GM12878 (cell line): ENCODE measurements around the gene TEPSIN. TPM values are rescaled to one million over a fixed set of nuclear protein-coding genes. Genes with fewer than 3 reads are reported as not detected.

ENCODE experiments used
- ATAC-seq: fragments of 200-7000 bp; cut with Tn5 transposase; 3 replicates; pipeline ENCODE4 v1.9.1; 2020; ENCODE audit warnings: mild to moderate bottlenecking, moderate library complexity
- BruUV-seq: library from RNA; stranded (reverse); fragments of 400-500 nt; replicated peaks from 2 replicates; lab custom pipeline; 2021; lab: Mats Ljungman, UMichigan
- CTCF ChIA-PET: fragments of 300-600 bp; sonication (Branson Sonifier 250); formaldehyde crosslinking; extraction: SDS; loops from one replicate; lab custom pipeline; 2021; ENCODE audit warnings: inconsistent platforms; lab: Yijun Ruan, JAX
- POLR2A ChIA-PET: fragments of 350-600 bp; formaldehyde crosslinking; extraction: SDS; loops from one replicate; lab custom pipeline; 2021; ENCODE audit warnings: inconsistent platforms; lab: Charles Lee
- RAD21 ChIA-PET: fragments of 300-600 bp; sonication (Branson Sonifier 250); formaldehyde crosslinking; loops from one replicate; lab custom pipeline; 2023; ENCODE audit warnings: antibody characterized with exemption; ENCODE audit not compliant: unreplicated experiment; lab: Charles Lee
- SMC1A ChIA-PET: fragments of 300-600 bp; sonication (Branson Sonifier 250); formaldehyde crosslinking; loops from one replicate; lab custom pipeline; 2023; ENCODE audit not compliant: unreplicated experiment, uncharacterized antibody; lab: Charles Lee
- DNase-seq: peaks from one replicate; pipeline ENCODE4 v3.0.0-alpha.2; 2011; ENCODE audit warnings: low read depth, low spot score
- FAIRE-seq: peaks from 3 replicates; lab custom pipeline; 2011; peaks lifted over from hg19 to GRCh38; lab: Jason Lieb, UNC
- H2AFZ ChIP-seq: 2 replicates; pipeline ENCODE4 v1.6.0; 2011; ENCODE audit warnings: low read depth, low read length, control low read depth; ENCODE audit not compliant: control insufficient read depth
- H3K27ac ChIP-seq: 2 replicates; pipeline ENCODE4 v1.5.1; 2011; ENCODE audit warnings: control low read depth; ENCODE audit not compliant: control insufficient read depth, insufficient read depth
- H3K27me3 ChIP-seq, 2 experiments: replicated peaks in 1 of 2; 2 replicates each; pipeline versions ENCODE4 v1.6.0 to v1.6.1; 2011; ENCODE audit warnings: low read length in 1 of 2; ENCODE audit not compliant: control insufficient read depth in 2 of 2, insufficient read depth in 2 of 2
- H3K36me3 ChIP-seq, 2 experiments: 2 replicates each; pipeline ENCODE4 v1.5.1; 2011; ENCODE audit warnings: low read length in 1 of 2; ENCODE audit not compliant: control insufficient read depth in 2 of 2, insufficient read depth in 2 of 2
- H3K4me1 ChIP-seq: 2 replicates; pipeline ENCODE4 v1.6.1; 2011; ENCODE audit warnings: mild to moderate bottlenecking, low read length, moderate library complexity, mixed read lengths; ENCODE audit not compliant: control insufficient read depth, insufficient read depth
- H3K4me2 ChIP-seq: 2 replicates; pipeline ENCODE4 v1.6.0; 2011; ENCODE audit warnings: control low read depth; ENCODE audit not compliant: control insufficient read depth, insufficient read depth
- H3K4me3 ChIP-seq: fragments of 200-600 bp; sonication (generic); 2 replicates; pipeline ENCODE4 v1.5.1; 2016
- H3K79me2 ChIP-seq: 2 replicates; pipeline ENCODE4 v1.6.0; 2011; ENCODE audit warnings: low read length; ENCODE audit not compliant: control insufficient read depth, insufficient read depth
- H3K9ac ChIP-seq: 2 replicates; pipeline ENCODE4 v1.8.0; 2011; ENCODE audit warnings: low read length, control low read depth, mixed read lengths; ENCODE audit not compliant: control insufficient read depth, insufficient read depth
- H3K9me3 ChIP-seq: replicated peaks from 3 replicates; pipeline ENCODE4 v1.5.1; 2011; ENCODE audit warnings: mild to moderate bottlenecking, low read length; ENCODE audit not compliant: control insufficient read depth, insufficient read depth
- H4K20me1 ChIP-seq: 2 replicates; pipeline ENCODE4 v1.6.0; 2011; ENCODE audit not compliant: control insufficient read depth, insufficient read depth
- CEBPZ ChIP-seq: fragments of 150-350 bp; IDR thresholded peaks from 2 replicates; pipeline ENCODE4 v1.6.1; 2016; ENCODE audit warnings: low read depth, low read length
- EED ChIP-seq: sonication (generic); IDR thresholded peaks from 2 replicates; pipeline ENCODE4 v1.6.1; 2016; ENCODE audit warnings: antibody characterized with exemption, low read depth
- JUND ChIP-seq: IDR thresholded peaks from 2 replicates; pipeline ENCODE4 v1.6.1; 2012; ENCODE audit warnings: low read depth, mild to moderate bottlenecking, low read length, improper control_type of control experiment, moderate library complexity
- RBBP5 ChIP-seq: fragments of 200-600 bp; sonication (generic); conservative IDR thresholded peaks from 2 replicates; pipeline ENCODE4 v1.6.1; 2016
- TAF1 ChIP-seq: IDR thresholded peaks from 2 replicates; pipeline ENCODE4 v1.6.1; 2011; ENCODE audit warnings: mild to moderate bottlenecking, low read depth, low read length, borderline replicate concordance
- YBX1 ChIP-seq: fragments of 450-650 bp; IDR thresholded peaks from 2 replicates; pipeline ENCODE4 v1.6.1; 2016; ENCODE audit warnings: antibody characterized with exemption
- ZNF24 ChIP-seq: fragments of 450-650 bp; IDR thresholded peaks from 2 replicates; pipeline ENCODE4 v1.6.1; 2017; ENCODE audit warnings: antibody characterized with exemption, mild to moderate bottlenecking
- ZZZ3 ChIP-seq: IDR thresholded peaks from 2 replicates; pipeline ENCODE4 v1.6.1; 2011; ENCODE audit warnings: low read depth; ENCODE audit not compliant: control insufficient read depth, insufficient read length
- WGBS: methylation state at CpG from one replicate; pipeline ENCODE4 v1.1.6; 2016; ENCODE audit warnings: low lambda C conversion rate; ENCODE audit not compliant: insufficient replicate concordance, insufficient coverage; ENCODE audit errors: missing lambda C conversion rate; 5-methylcytosine and 5-hydroxymethylcytosine counted together
- in situ Hi-C: fragments of 300-500 bp; cut with MboI; formaldehyde crosslinking; loops from 9 replicates; pipeline ENCODE4 v1.14.3; 2018; ENCODE audit warnings: mixed read lengths
- intact Hi-C: fragments of 100-400 bp; cut with micrococcal nuclease; formaldehyde crosslinking; loops from one replicate; pipeline ENCODE4 v1.14.2; 2022; ENCODE audit not compliant: unreplicated experiment
- polyA plus RNA-seq, 11 experiments: library from polyadenylated mRNA; depleted of rRNA in 4 of 11; unstranded in 6 of 11; stranded (reverse) in 5 of 11; fragments of >200 nt; fragmentation: Nextera tagmentation in 4 of 11; fragmentation: Illumina TruSeq in 1 of 11; extraction: Ambion mirVana in 4 of 11; extraction: Trizol in 1 of 11; gene quantifications; 1 replicate in 1 of 11; 2 replicates in 10 of 11; pipeline versions ENCODE4 v1.2.1 to v1.2.3, GENCODE V29; 2011 to 2016; ENCODE audit warnings: inconsistent platforms in 2 of 11, missing spikeins in 2 of 11, low read depth in 1 of 11
- total RNA-seq, 4 experiments: library from RNA; depleted of rRNA in 3 of 4; stranded (reverse); fragments of >200 nt in 3 of 4; fragmentation: Illumina TruSeq in 1 of 4; extraction: Trizol in 1 of 4; gene quantifications; 2 replicates each; pipeline versions ENCODE4 v1.2.1 to v1.2.3, GENCODE V29; 2013 to 2021
- TF ChIP-seq, protein P1 (sequence below): fragments of 450-650 bp; IDR thresholded peaks from 2 replicates; pipeline ENCODE4 v1.6.1; 2017; ENCODE audit warnings: antibody characterized with exemption, mild to moderate bottlenecking, moderate library complexity
- TF ChIP-seq, protein P2 (sequence below): fragments of 450-650 bp; conservative IDR thresholded peaks from 2 replicates; pipeline ENCODE4 v1.6.1; 2017; ENCODE audit warnings: mild to moderate bottlenecking, moderate library complexity

TEPSIN gene
- total and polyA plus RNA-seq, 10 of the 15 experiments (the other 5 are each of a cell fraction or from before 2014, with no cell fraction given) = 0.87 to 36.7 (median 5.3) TPM

GRCh38 chr17:81194941-81195901 is 43.6 kb downstream of the TEPSIN start (continued):
- no peak for TF ChIP-seq YBX1

DNA sequence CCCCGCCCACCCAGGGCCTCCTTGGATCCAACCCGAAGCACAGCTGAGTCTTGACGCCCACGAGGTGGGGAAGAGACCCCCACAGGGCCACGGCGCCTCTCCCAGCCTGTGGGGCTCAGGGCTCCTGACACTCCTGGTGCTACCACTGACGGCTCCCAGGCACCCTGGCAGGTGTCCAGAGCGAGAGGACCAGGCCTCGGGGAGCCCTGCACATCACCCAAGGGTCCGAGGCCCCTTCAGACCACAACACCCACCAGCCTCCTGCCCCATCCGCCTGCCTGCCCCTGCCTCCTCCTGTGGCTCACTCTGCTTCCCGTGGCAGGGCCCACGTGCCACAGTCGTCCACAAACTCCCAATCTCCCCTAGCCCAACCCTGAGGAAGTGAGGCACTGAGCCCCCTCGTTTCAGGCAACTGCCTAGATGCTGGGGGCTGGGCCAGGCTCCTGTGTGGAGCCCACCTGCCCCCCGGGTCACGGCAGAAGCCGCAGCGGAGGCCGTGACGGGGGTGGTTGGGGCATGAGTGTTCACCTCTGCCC is 44.6 kb downstream of the TEPSIN start:
- in situ Hi-C loops (no loop called here), intact Hi-C loops (no loop called here)
- H3K27ac ChIP-seq = no peak overlapping the region
- DNase-seq (no peak), ATAC-seq (no peak), FAIRE-seq (no peak)
- no peak overlapping the region for H3K4me3 ChIP-seq
- no peaks in the 10 kb centered on the region for H3K9me3 ChIP-seq
- no peaks in the 10 kb centered on the region for H4K20me1 ChIP-seq
- H3K4me2 ChIP-seq = no peak overlapping the region
- no TSS peak for BruUV-seq
- no peak overlapping the region for H2AFZ ChIP-seq
- POLR2A ChIA-PET = no interaction called here
- RAD21 ChIA-PET = no interaction called here
- no peak overlapping the region for H3K9ac ChIP-seq
- CTCF ChIA-PET = no interaction called here
- 89% methylated on average over 21 of the region's 21 CpGs for WGBS
- H3K36me3 ChIP-seq = peaks cover 0 to 6% of the 10 kb centered on the region in 2 experiments; a peak in 2 of 4 replicates
- no peaks in the 10 kb centered on the region for H3K27me3 ChIP-seq
- SMC1A ChIA-PET = no interaction called here
- peaks cover 3% of the 10 kb centered on the region; the same call in 1 of the 2 replicates for H3K4me1 ChIP-seq
- no peaks in the 10 kb centered on the region for H3K79me2 ChIP-seq
- TF ChIP-seq, protein P1, sequence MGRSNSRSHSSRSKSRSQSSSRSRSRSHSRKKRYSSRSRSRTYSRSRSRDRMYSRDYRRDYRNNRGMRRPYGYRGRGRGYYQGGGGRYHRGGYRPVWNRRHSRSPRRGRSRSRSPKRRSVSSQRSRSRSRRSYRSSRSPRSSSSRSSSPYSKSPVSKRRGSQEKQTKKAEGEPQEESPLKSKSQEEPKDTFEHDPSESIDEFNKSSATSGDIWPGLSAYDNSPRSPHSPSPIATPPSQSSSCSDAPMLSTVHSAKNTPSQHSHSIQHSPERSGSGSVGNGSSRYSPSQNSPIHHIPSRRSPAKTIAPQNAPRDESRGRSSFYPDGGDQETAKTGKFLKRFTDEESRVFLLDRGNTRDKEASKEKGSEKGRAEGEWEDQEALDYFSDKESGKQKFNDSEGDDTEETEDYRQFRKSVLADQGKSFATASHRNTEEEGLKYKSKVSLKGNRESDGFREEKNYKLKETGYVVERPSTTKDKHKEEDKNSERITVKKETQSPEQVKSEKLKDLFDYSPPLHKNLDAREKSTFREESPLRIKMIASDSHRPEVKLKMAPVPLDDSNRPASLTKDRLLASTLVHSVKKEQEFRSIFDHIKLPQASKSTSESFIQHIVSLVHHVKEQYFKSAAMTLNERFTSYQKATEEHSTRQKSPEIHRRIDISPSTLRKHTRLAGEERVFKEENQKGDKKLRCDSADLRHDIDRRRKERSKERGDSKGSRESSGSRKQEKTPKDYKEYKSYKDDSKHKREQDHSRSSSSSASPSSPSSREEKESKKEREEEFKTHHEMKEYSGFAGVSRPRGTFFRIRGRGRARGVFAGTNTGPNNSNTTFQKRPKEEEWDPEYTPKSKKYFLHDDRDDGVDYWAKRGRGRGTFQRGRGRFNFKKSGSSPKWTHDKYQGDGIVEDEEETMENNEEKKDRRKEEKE = no peak
- no peak for TF ChIP-seq CEBPZ
- TF ChIP-seq ZZZ3 = no peak
- TF ChIP-seq TAF1 = no peak
- TF ChIP-seq RBBP5 = no peak
- no peak for TF ChIP-seq EED
- no peak for TF ChIP-seq ZNF24
- TF ChIP-seq JUND = no peak
- TF ChIP-seq, protein P2, sequence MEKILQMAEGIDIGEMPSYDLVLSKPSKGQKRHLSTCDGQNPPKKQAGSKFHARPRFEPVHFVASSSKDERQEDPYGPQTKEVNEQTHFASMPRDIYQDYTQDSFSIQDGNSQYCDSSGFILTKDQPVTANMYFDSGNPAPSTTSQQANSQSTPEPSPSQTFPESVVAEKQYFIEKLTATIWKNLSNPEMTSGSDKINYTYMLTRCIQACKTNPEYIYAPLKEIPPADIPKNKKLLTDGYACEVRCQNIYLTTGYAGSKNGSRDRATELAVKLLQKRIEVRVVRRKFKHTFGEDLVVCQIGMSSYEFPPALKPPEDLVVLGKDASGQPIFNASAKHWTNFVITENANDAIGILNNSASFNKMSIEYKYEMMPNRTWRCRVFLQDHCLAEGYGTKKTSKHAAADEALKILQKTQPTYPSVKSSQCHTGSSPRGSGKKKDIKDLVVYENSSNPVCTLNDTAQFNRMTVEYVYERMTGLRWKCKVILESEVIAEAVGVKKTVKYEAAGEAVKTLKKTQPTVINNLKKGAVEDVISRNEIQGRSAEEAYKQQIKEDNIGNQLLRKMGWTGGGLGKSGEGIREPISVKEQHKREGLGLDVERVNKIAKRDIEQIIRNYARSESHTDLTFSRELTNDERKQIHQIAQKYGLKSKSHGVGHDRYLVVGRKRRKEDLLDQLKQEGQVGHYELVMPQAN = no peak
